GM21360 (cell line): ENCODE measurements around the gene EME2.

Experiments
- ATAC-seq: cut with Tn5 transposase; IDR thresholded peaks from one replicate; pipeline ENCODE4 v1.9.1; 2021; ENCODE audit warnings: mild to moderate bottlenecking, moderate library complexity; ENCODE audit not compliant: unreplicated experiment

The EME2 gene

DNA sequence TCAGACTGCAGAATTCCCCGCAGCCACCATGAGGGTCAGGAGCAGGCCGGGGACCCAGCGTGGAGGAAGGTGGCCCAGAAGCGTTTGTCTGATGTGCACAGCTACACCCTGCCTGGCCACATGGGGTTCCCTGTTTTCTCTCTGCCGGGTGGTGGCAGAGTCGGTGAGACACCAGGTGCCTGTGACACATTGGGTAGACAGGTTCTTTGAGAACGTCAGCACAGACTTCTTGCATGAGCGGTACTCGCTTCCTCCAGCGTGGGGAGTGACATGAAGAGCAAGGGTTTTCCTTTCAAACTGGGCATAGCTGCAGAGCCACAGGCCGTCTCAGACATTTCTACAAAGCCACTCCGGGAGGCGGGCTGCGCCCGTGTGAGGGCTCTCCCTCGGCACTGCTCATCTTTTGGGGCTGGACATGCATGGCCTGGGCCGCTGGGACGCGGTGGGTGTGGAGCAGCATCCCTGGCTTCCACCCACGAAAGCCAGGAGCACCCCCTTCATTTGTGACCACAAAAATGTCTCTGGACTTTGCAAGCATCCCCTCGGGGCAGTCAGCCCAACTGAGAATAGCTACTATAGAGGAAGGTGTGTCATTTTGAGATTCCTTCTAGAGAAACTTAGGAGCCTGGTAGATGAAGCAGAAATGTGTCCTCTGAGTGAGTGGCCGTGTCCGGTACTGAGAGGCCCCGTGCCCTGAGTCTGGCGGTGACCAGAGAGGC, 27.3 kb upstream of the EME2 start:
- ATAC-seq = no peak

DNA sequence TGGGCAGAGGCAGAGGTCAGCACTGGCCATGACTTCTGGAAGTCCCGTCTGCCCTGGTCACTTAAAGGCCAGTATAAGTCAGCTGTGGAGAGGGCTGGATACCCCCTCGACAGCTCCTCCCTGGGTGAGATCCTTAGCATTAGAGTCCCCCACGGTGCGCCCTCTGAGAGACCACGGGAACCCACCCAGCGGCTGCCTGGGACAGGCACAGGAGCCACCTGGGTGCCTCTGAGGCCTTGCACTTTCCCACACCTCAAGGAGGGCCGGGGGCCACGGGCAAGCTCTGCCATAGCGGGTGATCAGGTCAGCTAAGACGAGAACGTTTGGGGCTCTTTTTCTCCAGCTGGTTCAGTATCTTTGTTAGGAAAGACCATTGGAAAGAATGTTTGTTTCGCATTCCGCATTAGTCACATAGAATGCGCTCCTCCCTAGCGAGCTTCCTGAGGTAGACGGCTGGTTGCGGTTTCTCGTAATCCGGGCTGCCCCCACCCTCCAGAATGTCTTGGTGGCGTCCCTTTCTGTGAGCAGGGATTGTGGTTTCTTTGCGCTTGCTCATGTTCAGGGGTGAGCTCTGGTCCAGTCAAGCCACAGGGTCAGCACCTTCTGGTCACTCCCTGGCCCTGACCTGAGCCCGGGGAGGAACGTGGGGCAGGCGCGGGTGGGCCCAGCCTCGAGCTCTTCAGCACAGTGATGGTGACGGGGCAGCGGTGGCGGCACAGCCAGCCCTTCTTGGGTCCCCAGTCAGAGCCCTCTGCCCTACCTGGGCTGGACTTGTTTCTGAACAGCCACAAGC, 26.5 kb upstream of the EME2 start:
- ATAC-seq = no peak

DNA sequence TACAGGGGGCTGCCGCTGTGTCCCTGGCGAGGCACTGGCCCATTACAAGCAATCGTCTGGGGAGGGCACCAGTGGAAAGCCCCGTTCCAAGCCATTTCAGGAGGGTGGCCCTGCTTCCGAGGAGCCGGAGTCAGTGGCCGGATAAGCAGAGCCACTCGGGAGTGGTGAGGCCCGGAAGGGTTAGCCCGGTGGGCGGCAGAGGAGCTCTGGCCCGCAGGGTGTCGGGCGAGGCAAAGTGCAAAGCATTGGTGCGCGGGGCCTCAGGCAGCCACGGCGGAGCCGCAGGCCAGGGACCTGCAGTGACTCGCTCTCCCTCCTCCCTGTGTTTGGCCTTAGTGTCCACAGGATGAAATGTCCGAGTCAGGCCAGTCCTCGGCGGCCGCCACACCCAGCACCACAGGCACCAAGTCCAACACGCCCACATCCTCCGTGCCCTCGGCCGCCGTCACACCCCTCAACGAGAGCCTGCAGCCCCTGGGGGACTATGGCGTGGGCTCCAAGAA, 25.9 kb upstream of the EME2 start:
- no peak for ATAC-seq

DNA sequence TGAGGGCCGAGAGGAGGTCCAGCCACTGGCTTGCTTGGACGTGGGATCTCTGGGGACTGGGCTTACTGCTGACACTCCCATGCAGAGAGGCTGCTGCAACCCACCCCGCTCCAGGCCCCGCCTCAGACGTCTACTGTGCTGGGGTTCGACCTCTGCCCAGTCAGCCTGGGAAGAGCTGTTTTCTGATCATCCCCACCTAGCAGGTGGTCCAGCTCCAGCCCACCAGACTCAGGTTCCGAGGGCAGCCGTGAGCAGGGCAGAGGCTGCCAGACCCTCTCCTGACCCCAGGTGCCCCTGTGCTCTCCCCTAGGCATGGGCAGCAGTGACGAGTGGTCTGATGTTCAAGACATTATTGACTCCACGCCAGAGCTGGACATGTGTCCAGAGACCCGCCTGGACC, 24.7 kb upstream of the EME2 start:
- ATAC-seq = no peak

DNA sequence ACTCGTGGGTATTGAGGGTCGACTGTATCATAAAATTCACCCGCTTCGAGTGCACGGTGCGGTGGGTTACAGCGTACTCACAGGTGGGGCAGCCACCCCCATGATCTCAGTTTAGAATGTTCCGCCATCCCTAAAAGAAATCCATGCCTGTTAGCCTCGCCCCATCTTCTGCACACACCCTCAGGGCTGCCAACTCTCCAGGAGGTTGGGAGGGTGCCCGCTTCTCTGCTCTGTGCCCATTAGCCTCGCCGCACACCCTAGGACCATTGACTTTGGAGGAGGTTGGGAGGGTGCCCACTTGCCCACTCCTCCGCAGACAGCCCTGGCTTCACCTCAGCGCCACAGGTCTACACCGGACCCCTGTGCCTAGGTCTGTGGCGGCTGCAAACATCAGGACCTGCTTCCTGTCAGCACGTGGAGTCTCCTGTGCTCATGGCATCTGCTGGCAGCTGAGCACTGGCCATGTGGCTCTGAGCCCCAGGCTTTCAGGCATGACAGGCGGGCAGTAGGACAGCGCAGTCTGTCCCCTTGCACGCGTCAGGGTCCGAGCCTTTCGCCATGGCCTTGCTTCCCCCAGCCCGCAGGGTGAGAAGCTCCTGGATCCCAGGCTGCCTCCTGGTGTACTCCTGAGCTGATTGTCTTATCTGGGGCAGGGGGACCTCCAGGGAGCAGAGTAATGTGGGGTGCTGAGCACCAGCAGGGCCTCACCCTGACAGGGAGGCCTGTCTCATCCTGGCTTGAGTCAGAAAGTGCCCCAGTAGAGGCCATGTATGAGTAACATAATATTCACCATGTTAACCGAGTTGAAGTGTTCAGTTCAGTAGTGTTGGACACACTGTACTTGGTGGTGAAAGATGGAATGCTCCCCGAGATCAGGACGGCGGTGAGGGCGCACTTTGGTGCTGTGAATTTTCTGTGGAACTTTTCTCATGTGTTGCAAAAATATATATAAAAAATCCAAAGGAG, 23.2 kb upstream of the EME2 start:
- ATAC-seq = no peak

DNA sequence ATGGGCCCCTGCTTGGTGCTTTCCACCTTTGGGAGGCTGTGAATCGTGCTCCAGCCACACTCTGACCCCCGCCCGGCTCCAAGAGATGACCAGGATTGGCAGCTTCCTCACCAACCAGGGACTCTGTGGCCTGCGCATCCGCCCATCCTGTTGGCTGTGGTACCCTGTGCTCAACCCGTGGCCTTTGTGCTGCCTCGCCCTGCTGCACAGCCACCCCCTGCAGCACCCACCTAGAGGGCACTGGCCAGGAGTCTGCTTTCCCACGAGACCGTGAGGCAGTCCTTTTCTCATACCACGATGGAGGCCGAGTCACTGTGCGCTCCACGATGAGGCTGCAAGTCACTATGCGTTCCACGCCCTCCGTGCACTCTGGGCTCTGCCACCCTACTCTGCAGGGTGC, 20.7 kb upstream of the EME2 start:
- ATAC-seq = no peak

DNA sequence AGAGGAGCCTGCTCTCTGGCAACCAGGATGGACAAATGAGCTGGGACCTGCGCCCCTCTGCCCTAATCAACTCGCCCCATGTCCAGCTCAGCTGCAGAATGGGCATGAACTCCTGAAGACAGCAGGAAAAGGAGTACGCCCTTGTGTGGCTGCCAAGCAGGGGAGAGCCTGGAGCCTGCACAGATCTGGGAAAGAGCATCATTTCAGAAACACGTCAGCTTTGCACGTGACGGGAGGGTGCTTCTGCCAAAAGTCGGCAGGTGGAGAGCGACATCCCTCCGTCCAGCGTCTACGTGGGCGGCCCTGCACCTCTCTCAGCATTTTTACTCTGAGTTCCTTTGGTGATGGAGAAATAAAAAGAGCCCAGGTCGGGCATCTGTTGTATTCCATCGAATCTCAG, 19.8 kb upstream of the EME2 start:
- no peak for ATAC-seq

DNA sequence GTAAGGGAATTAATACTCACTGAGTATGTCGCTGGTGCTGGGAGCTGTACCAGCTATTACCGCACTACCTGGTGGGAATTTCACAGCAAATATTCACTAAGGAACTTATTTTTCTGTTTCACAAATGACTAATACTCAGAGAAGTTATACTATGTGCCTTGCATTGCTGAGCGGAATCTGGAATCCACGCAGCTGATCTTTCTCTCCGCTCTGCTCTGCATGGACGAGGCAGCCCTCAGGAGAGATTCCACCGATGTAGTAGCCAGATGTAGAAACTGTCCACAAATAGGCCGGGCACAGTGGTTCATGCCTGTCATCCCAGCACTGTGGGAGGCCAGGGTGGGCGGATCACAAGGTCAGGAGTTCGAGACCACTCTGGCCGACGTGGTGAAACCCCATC, 18.4 kb upstream of the EME2 start:
- no peak for ATAC-seq

DNA sequence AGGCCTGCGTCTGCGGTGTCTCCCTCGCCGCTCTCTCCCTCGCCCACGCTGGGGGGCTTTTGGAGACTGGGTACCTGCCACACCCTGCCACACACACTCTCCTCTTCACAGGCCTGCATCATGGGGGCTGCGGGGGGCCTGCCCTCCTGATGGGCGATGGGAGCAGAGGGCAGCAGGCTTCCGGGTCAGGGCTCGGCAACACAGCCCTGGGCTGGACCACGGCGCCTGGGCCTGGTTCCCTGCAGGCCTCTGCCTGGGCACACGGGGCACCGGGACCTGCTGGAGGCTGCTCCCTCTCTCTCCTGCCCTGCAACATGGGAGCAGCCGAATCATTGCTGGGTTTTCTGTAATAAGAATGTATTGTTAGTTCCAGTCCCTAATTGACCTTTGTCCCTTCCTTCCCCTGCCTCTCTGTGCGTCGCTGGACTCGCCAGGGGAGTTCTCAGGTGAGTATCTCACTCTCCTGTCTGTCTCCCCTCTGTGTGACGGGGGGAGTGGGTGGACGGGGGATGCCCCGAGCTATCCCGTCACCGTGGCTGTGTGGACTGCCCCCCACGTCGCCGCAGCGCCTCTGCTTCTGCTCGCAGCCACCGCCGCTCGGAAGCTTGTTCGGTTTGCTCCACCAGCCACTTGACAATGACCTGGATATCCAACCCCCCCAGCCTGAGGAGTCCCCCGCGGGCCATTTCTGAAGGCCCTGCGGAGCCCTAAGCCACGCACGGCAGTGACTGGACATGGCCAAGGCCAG, 14.7 kb upstream of the EME2 start:
- ATAC-seq = no peak

DNA sequence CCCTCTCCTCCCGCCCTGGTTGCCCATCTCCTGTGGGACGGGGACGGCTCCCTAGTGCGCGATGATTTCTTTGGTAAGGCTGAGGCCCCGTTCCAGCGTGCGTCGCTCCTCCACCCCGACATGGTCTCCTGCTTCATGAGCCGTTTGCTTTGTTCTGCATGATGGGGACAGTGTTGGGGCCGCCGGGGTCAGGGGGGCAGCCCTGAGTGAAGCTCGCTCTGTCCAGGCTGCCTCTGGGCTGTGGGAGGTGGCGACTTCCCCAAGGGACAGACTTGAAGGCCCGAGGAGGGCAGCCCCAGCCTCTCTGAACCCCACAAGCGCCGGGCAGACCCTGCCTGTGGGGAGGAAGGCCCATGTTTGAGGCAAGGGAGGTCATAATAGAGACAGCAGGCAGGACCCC, 13.7 kb upstream of the EME2 start:
- ATAC-seq = no peak

DNA sequence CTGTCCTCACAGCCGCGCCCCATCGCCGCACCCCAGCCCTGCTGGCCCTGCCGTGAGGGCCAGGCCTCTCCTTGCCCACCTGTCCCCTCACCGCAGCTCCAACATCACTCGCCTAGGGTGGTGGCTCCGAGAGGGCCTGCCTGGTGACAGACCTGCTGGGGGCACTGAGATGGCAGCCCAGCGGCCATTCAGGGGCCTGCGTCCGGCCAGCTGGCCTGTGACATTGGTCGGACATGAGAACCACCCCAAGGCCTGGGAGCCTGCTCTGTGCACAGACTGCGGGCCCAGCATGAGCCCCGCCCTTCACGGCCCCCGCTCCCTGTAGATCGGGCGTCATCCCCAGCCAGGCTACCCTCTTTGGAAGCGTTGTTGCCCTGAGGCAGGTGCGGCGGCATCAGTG, 13.1 kb upstream of the EME2 start:
- ATAC-seq = no peak

DNA sequence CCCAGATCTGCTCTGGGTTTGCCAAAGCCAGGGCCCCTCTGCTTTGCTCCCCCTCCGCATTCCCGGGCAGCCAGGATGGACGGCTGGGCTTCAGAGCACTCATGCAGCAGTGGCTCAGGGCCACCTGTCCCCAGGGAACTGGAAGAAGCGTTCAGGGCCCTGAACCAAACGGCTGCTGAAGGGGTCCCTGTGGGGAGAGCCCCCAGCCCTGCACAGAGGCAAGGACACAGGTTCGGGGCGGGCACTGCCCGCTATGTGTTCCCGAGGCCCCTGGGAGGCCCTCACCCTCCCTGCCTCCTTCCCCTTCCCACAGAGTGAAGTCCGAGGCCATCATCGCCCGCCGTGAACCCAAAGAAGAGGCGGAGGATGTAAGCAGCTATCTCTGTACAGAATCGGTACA, 11.7 kb upstream of the EME2 start:
- ATAC-seq = no peak

DNA sequence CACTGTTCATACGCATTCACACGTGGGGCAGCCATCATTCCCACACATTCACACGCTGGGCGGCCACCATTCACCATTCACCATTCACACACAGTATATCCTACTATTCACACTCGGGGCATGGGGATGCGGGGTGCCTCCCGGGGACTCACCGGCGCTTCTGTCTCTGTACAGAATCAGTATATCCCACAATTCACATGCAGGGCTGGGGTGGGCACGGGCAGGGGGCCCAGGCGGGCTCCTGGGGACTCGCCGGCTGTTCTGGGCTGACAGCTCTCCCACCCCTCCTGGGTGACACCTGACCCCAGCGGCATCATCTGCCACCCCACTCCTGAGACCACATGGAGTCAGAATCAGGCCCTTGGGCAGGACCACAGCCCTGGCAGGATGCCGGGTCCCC, 10.9 kb upstream of the EME2 start:
- ATAC-seq = no peak

DNA sequence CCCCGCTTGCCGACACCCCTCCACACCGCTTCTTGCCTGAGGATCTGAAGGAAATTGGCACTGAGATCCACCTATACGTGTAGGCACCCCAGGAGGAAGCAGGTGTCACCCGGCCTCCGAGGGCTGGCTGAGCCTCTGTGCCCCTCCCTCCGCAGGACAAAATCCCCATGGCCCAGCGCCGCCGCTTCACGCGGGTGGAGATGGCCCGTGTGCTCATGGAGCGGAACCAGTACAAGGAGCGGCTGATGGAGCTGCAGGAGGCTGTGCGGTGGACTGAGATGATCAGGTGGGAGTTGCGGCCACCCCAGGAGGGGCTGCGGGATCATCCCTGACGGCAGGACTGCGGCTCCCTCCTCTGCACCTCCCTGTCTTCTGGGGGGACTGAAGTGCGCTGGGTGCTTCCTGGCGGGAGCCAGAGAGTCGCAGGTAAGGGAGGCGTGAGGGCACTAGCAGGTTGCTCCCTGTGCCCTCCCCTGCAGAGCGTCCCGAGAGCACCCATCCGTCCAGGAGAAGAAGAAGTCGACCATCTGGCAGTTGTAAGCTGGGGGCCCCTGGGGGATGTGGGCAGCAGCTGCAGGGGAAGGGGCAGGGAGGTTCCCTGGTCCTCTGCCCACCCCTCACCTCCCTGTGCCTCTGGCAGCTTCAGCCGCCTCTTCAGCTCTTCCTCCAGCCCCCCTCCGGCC, 10.3 kb upstream of the EME2 start:
- no peak for ATAC-seq

DNA sequence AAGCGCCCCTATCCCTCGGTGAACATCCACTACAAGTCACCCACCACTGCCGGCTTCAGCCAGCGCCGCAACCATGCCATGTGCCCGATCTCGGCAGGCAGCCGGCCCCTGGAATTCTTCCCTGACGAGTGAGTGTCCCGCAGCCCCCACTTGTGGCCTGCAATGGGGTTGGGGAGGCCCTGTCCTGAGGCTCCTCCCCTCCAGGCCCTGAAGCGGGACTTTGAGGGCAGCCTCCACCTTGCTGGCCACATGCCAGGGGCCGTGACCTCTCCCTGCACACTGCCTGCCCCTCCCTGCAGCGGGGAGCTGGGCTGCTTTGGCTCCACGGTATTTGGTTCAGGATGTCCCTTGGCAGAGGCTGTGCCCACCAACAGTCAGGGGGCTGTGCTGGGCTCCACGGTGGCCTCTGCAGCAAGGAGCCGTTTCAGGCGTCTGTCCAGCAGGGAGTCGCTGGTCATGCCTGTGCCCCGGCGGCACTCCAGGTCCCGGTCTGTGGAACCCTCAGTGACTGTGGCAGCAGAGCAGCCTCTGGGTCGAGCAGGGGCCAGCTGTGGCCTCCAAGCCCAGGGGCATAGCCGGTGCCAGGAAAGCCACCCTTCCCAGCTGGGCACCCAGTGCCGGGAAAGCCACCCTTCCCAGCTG, 9.6 kb upstream of the EME2 start:
- ATAC-seq = no peak

DNA sequence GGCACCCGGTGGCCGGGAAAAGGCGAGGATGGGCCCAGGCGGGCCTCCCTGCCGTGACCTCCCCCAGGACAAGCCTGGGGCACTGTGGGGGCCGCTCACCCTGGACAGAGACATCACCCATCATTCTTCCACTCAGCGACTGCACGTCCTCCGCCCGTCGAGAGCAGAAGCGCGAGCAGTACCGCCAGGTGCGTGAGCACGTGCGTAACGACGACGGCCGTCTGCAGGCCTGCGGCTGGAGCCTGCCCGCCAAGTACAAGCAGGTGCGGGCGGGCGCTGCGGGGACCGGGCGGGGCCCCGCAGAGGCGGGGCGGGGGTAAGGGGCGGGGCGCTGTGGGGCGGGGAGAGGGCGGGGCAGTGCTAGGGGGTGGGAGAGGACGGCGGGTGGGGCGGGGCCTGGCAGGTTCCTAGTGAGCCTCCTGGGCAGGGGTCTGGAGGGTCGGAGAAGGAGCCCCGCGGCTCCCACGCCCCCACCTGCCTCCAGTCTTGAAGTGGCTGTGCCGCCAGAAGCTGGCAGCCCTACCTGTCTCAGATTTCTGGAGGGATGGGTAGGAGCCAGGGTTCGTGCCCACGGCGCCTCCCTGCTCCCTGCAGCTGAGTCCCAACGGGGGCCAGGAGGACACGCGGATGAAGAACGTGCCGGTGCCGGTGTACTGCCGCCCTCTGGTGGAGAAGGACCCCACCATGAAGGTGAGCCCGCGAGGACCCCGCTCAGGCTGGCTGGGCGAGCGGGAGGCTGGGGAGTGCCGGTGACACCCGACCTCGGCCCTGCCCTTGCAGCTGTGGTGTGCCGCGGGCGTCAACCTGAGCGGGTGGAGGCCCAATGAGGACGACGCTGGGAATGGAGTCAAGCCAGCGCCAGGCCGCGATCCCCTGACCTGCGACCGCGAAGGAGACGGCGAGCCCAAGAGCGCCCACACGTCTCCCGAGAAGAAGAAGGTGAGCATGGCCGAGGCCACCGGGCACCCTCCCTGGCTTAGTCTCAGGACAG, 8.8 kb upstream of the EME2 start:
- no peak for ATAC-seq

DNA sequence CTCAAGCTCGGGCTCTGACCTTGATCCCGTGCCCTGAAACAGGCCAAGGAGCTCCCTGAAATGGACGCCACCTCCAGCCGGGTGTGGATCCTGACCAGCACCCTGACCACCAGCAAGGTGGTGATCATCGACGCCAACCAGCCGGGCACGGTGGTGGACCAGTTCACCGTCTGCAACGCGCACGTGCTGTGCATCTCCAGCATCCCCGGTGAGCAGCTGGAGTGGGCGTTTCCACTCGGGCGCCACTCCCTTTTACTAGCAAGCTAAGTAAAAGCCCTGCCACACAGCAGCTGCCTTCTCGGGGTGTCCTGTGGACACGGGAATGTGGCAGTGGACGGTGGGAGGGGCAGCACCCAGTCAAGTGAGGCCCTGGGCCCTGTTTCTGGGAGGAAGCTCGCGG, 7.6 kb upstream of the EME2 start:
- no peak for ATAC-seq

DNA sequence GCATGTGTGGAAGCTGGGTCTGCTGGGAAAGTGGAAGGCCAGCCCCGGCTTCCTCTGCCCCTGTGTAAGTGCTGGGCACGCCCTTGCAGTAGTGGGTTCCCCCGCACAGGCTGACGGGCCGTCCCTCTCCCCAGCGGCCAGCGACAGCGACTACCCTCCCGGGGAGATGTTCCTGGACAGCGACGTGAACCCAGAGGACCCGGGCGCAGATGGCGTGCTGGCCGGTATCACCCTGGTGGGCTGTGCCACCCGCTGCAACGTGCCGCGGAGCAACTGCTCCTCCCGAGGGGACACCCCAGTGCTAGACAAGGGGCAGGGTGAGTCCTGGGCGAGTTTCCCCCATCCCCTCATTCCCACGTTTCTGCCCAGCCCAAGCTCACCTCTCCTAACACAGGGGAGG, 6.8 kb upstream of the EME2 start:
- no peak for ATAC-seq
